Gastrocnemius medialis (tissue), 4 donors: ENCODE data around the gene PARD6A. TPM values are rescaled to one million over a fixed set of nuclear protein-coding genes. Genes with fewer than 3 reads are reported as not detected.

Source experiments
- ATAC-seq, 2 donors: fragments of 150-250 bp; one replicate each; pipeline ENCODE4 v1.9.1; 2016
- DNase-seq, 2 donors: peaks; one replicate each; pipeline ENCODE4 v3.0.0-alpha.2; 2019
- H3K27ac ChIP-seq, 4 donors: fragments of 200-600 bp; sonication (generic); 1 replicate in 1 of 4; 2 replicates in 3 of 4; pipeline ENCODE4 v1.5.1; 2016 to 2018; ENCODE audit warnings: mild to moderate bottlenecking in 2 of 4, moderate library complexity in 1 of 4
- H3K27me3 ChIP-seq, 3 donors: fragments of 200-600 bp; sonication (generic) in 2 of 3; 1 replicate in 1 of 3; 2 replicates in 2 of 3; pipeline versions ENCODE4 v1.5.1 to v1.6.0; 2016 to 2019; ENCODE audit warnings: mild to moderate bottlenecking in 1 of 3, moderate library complexity in 1 of 3
- H3K36me3 ChIP-seq, 2 donors: fragments of 200-600 bp; sonication (generic) in 1 of 2; one replicate each; pipeline ENCODE4 v1.5.1; 2017 to 2018
- H3K4me1 ChIP-seq, 2 donors: fragments of 200-600 bp; sonication (generic) in 1 of 2; one replicate each; pipeline ENCODE4 v1.5.1; 2016 to 2017; ENCODE audit warnings: mild to moderate bottlenecking in 2 of 2
- H3K4me3 ChIP-seq, 4 donors: fragments of 200-600 bp; sonication (generic) in 3 of 4; 1 replicate in 1 of 4; 2 replicates in 3 of 4; pipeline ENCODE4 v1.5.1; 2016 to 2019; ENCODE audit warnings: mild to moderate bottlenecking in 2 of 4
- H3K9me3 ChIP-seq, 3 donors: fragments of 200-600 bp; sonication (generic) in 2 of 3; 1 replicate in 1 of 3; 2 replicates in 2 of 3; pipeline ENCODE4 v1.5.1; 2016 to 2019
- CTCF ChIP-seq, 5 experiments: fragments of 450-650 bp in 3 of 5; fragments of 200-600 bp in 2 of 5; sonication (generic) in 2 of 5; IDR thresholded peaks in 4 of 5; conservative IDR thresholded peaks in 1 of 5; 1 replicate in 4 of 5; 2 replicates in 1 of 5; pipeline ENCODE4 v1.5.1; 2016 to 2019; ENCODE audit warnings: antibody characterized with exemption in 5 of 5, mild to moderate bottlenecking in 3 of 5, moderate library complexity in 3 of 5
- POLR2A ChIP-seq, 2 donors: fragments of 450-650 bp; IDR thresholded peaks; one replicate each; pipeline ENCODE4 v1.6.1; 2017; ENCODE audit warnings: antibody characterized with exemption in 2 of 2, mild to moderate bottlenecking in 2 of 2, moderate library complexity in 2 of 2
- in situ Hi-C, 4 donors: fragments of 200-750 bp; cut with MboI; loops; one replicate each; pipeline versions ENCODE4 v1.15.0 to v1.8.0; 2017; ENCODE audit warnings: low sequenced_read_pairs in 4 of 4
- intact Hi-C: fragments of 100-400 bp; cut with DNase I; formaldehyde crosslinking; loops from one replicate; pipeline ENCODE4 v1.15.1; 2023; ENCODE audit warnings: low total_unique reads
- total RNA-seq, 4 donors: library from RNA; depleted of rRNA; stranded (reverse); fragments of >200 nt; gene quantifications; one replicate each; pipeline versions ENCODE4 v1.1.0 to v1.2.3, GENCODE V29; 2016

The PARD6A gene
- total RNA-seq, 4 donors from 2014 or later, result 2.7 to 17.3 (median 12.5) TPM

- H3K36me3 ChIP-seq, result no peaks in the 10 kb centered on the region
- TF ChIP-seq POLR2A (IDR thresholded peaks at IDR 0.05), result no peak
- no peak for TF ChIP-seq CTCF (IDR thresholded peaks at IDR 0.05 in 4 of 5, conservative IDR thresholded peaks at IDR 0.05 in 1 of 5)
- H3K9me3 ChIP-seq, result no peaks in the 10 kb centered on the region
- ATAC-seq (no peak), DNase-seq (no peak)
- no peak overlapping the region for H3K27ac ChIP-seq
- in situ Hi-C loops, result loop anchor here in 1 of 4 donors (10.0 kb wide), 1 partner anchor 130 kb away; the partner anchor contains the start of gene RIPOR1
- intact Hi-C loops, result no loop called here
- peaks cover 46 to 48% (median 47%) of the 10 kb centered on the region in 3 donors for H3K27me3 ChIP-seq
- no peak overlapping the region for H3K4me3 ChIP-seq
- H3K4me1 ChIP-seq, result peaks cover 13 to 15% of the 10 kb centered on the region in 2 donors
These were observed 6.3 kb upstream of the PARD6A start for GRCh38 chr16:67654403-67654911.

- TF ChIP-seq POLR2A (IDR thresholded peaks at IDR 0.05) (no peak), CTCF (IDR thresholded peaks at IDR 0.05 in 4 of 5, conservative IDR thresholded peaks at IDR 0.05 in 1 of 5) (no peak)
- in situ Hi-C loops (loop anchor here in 1 of 4 donors (10.0 kb wide), 1 partner anchor 131 kb away; the partner anchor contains the start of gene RIPOR1), intact Hi-C loops (no loop called here)
- DNase-seq, result no peak
- Histone ChIP-seq H3K36me3 (no peaks in the 10 kb centered on the region), H3K4me3 (no peak overlapping the region), H3K4me1 (peaks cover 15 to 19% of the 10 kb centered on the region in 2 donors), H3K9me3 (no peaks in the 10 kb centered on the region), H3K27ac (no peak overlapping the region), H3K27me3 (peaks cover 37 to 39% (median 38%) of the 10 kb centered on the region in 3 donors)
- ATAC-seq, result no peak
These were observed 5.4 kb upstream of the PARD6A start for GRCh38 chr16:67655363-67655762.

GRCh38 chr16:67656344-67657016 lies 4.3 kb upstream of the PARD6A start:
- Histone ChIP-seq H3K27me3 (peaks cover 28 to 30% (median 29%) of the 10 kb centered on the region in 3 donors), H3K9me3 (no peaks in the 10 kb centered on the region), H3K4me3 (no peak overlapping the region), H3K4me1 (peaks cover 20 to 24% of the 10 kb centered on the region in 2 donors), H3K36me3 (no peaks in the 10 kb centered on the region), H3K27ac (no peak overlapping the region)
- no peak for ATAC-seq
- TF ChIP-seq POLR2A (IDR thresholded peaks at IDR 0.05), result no peak
- intact Hi-C loops, result no loop called here
- in situ Hi-C loops, result loop anchor here in 1 of 4 donors (10.0 kb wide), 1 partner anchor 132 kb away; the partner anchor contains the start of gene RIPOR1
- no peak for DNase-seq

- DNase-seq (no peak), ATAC-seq (no peak)
- Histone ChIP-seq H3K27me3 (peaks cover 21 to 24% (median 24%) of the 10 kb centered on the region in 3 donors), H3K4me1 (peaks cover 22 to 24% of the 10 kb centered on the region in 2 donors), H3K4me3 (no peak overlapping the region), H3K9me3 (no peaks in the 10 kb centered on the region), H3K27ac (no peak overlapping the region), H3K36me3 (peaks cover 0 to under 1% of the 10 kb centered on the region in 2 donors)
- in situ Hi-C loops (loop anchor here in 1 of 4 donors (10.0 kb wide), 1 partner anchor 132 kb away; the partner anchor contains the start of gene RIPOR1), intact Hi-C loops (no loop called here)
- TF ChIP-seq POLR2A (IDR thresholded peaks at IDR 0.05), result no peak
- no peak for TF ChIP-seq CTCF (IDR thresholded peaks at IDR 0.05 in 4 of 5, conservative IDR thresholded peaks at IDR 0.05 in 1 of 5)
These were observed 3.6 kb upstream of the PARD6A start for GRCh38 chr16:67657017-67657608.
